Vagina (tissue), 2 donors: Measurements from ENCODE around the gene SUSD2. TPM values are rescaled to one million over a fixed set of nuclear protein-coding genes. Genes with fewer than 3 reads are reported as not detected.

ENCODE experiments used
- DNase-seq, 2 donors: peaks; one replicate each; pipeline ENCODE4 v3.0.0-alpha.2; 2017; ENCODE audit errors: extremely low spot score in 2 of 2
- H3K27ac ChIP-seq: fragments of 200-600 bp; sonication (generic); one replicate; pipeline ENCODE4 v1.5.1; 2019
- H3K27me3 ChIP-seq: fragments of 200-600 bp; sonication (generic); one replicate; pipeline ENCODE4 v1.5.1; 2019
- H3K36me3 ChIP-seq, 2 donors: fragments of 200-600 bp; sonication (generic); one replicate each; pipeline ENCODE4 v1.5.1; 2017 to 2019
- H3K4me1 ChIP-seq: fragments of 200-600 bp; sonication (generic); one replicate; pipeline ENCODE4 v1.5.1; 2019
- H3K4me3 ChIP-seq, 2 donors: fragments of 200-600 bp; sonication (generic); 1 replicate in 1 of 2; 2 replicates in 1 of 2; pipeline ENCODE4 v1.5.1; 2016 to 2019
- H3K9me3 ChIP-seq: fragments of 200-600 bp; sonication (generic); one replicate; pipeline ENCODE4 v1.5.1; 2019
- CTCF ChIP-seq, 3 experiments: fragments of 450-650 bp in 2 of 3; fragments of 200-600 bp in 1 of 3; sonication (generic) in 1 of 3; IDR thresholded peaks; one replicate each; pipeline ENCODE4 v1.5.1; 2017 to 2019; ENCODE audit warnings: antibody characterized with exemption in 3 of 3, mild to moderate bottlenecking in 2 of 3, moderate library complexity in 2 of 3
- POLR2A ChIP-seq, 2 donors: fragments of 450-650 bp; IDR thresholded peaks; one replicate each; pipeline ENCODE4 v1.6.1; 2017; ENCODE audit warnings: antibody characterized with exemption in 2 of 2, mild to moderate bottlenecking in 2 of 2, moderate library complexity in 2 of 2
- POLR2AphosphoS5 ChIP-seq, 2 donors: sonication (generic); formaldehyde crosslinking; IDR thresholded peaks; one replicate each; pipeline ENCODE4 v1.9.0; 2017; ENCODE audit warnings: antibody characterized with exemption in 2 of 2, mild to moderate bottlenecking in 2 of 2, low read depth in 1 of 2; ENCODE audit not compliant: insufficient read depth in 1 of 2
- intact Hi-C: fragments of 100-400 bp; cut with DNase I; formaldehyde crosslinking; loops from one replicate; pipeline ENCODE4 v1.15.1; 2023
- total RNA-seq: library from RNA; depleted of rRNA; stranded (reverse); fragments of >200 nt; gene quantifications from one replicate; pipeline ENCODE4 v1.2.3, GENCODE V29; 2016

The SUSD2 gene
- total RNA-seq, 1 donor from 2014 or later = 9.1 TPM

GRCh38 chr22:24157822-24158135 lies 23.5 kb upstream of the SUSD2 start:
- peaks cover 44% of the 10 kb centered on the region for H3K4me1 ChIP-seq
- peak overlapping the region; percentile 82 for H3K27ac ChIP-seq
- intact Hi-C loops = no loop called here
- TF ChIP-seq POLR2AphosphoS5 (IDR thresholded peaks at IDR 0.05; ENCODE audit: insufficient read depth in 1 of 2, low read depth in 1 of 2) (no peak), POLR2A (IDR thresholded peaks at IDR 0.05) (no peak), CTCF (IDR thresholded peaks at IDR 0.05) (no peak)
- H3K4me3 ChIP-seq = peak overlapping the region; percentile 60 to 84
- H3K9me3 ChIP-seq = no peaks in the 10 kb centered on the region
- DNase-seq = no peak
- H3K27me3 ChIP-seq = no peaks in the 10 kb centered on the region
- no peaks in the 10 kb centered on the region for H3K36me3 ChIP-seq

DNA sequence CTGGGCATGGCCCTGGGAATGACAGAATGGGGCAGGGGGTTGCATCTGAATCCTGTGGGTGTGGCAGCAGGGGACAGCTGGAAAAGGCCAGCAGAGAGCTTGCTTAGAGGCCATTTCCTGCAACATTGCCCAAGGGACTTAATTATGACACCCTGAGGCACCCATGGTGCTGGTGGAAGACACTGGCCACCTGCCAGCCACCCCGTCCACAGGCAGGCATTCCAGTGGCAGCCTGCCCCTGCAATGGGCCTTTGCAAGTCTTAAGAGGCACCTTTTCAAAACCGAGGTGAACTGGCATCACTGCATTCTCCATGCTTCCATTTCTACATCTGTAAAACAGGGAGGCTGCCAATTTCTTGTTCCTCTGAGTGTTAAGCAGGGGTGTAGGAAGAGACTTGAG lies 21.6 kb upstream of the SUSD2 start:
- Histone ChIP-seq H3K36me3 (peaks cover 0 to 4% of the 10 kb centered on the region in 2 donors), H3K9me3 (no peaks in the 10 kb centered on the region), H3K4me3 (no peak overlapping the region), H3K27ac (no peak overlapping the region), H3K27me3 (no peaks in the 10 kb centered on the region), H3K4me1 (peaks cover 41% of the 10 kb centered on the region)
- DNase-seq = no peak
- intact Hi-C loops = no loop called here
- TF ChIP-seq POLR2A (IDR thresholded peaks at IDR 0.05) (no peak), POLR2AphosphoS5 (IDR thresholded peaks at IDR 0.05; ENCODE audit: insufficient read depth in 1 of 2, low read depth in 1 of 2) (no peak), CTCF (IDR thresholded peaks at IDR 0.05) (no peak)

DNA sequence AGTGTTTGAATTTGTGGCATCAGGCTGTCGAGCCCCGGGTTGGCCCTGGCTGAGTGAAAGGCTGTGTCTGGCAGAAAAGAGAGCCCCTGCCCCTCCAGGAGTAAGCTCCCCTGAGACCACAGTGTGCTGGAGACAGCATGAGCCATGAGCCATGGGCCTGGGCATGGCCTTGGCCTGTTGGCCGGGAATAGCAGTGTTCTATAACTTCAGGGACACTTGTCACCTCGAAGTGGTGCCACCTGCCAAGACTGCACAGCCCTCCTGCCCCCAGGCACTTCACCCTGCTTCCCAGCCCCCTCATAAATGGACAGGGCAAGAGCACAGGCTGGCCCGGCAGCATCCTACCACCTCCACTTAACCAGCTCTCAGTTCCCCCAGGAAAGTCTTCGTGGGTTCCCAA lies 20.7 kb upstream of the SUSD2 start:
- DNase-seq = no peak
- no peaks in the 10 kb centered on the region for H3K27me3 ChIP-seq
- no peaks in the 10 kb centered on the region for H3K9me3 ChIP-seq
- no peak overlapping the region for H3K4me3 ChIP-seq
- H3K4me1 ChIP-seq = peaks cover 32% of the 10 kb centered on the region
- TF ChIP-seq CTCF (IDR thresholded peaks at IDR 0.05) (no peak), POLR2AphosphoS5 (IDR thresholded peaks at IDR 0.05; ENCODE audit: insufficient read depth in 1 of 2, low read depth in 1 of 2) (no peak), POLR2A (IDR thresholded peaks at IDR 0.05) (no peak)
- no peak overlapping the region for H3K27ac ChIP-seq
- intact Hi-C loops = no loop called here
- H3K36me3 ChIP-seq = peaks cover 0 to 10% of the 10 kb centered on the region in 2 donors

DNA sequence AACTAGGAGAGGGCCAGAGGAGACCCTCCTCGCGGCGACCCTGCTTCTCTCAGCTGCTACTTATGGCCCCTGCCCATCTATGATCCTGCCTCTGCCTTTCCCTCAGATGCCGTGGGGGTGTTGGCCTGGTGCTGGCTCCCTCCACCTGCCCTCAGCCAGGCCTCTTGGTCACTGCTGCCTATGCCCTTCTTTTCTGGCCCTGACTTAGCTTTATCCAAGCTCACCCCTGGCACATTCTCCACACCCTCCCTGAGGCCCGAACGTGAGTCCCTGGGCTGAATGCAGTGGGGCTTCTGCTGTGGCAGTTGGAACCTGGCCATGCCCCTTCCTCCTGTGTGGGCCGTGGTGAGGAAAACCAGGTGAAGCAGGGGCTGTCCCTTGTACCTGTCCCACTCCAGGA lies 19.8 kb upstream of the SUSD2 start:
- no peaks in the 10 kb centered on the region for H3K9me3 ChIP-seq
- H3K36me3 ChIP-seq = peaks cover 0 to 13% of the 10 kb centered on the region in 2 donors
- H3K27me3 ChIP-seq = no peaks in the 10 kb centered on the region
- no peak overlapping the region for H3K4me3 ChIP-seq
- TF ChIP-seq POLR2A (IDR thresholded peaks at IDR 0.05) (no peak), CTCF (IDR thresholded peaks at IDR 0.05) (no peak), POLR2AphosphoS5 (IDR thresholded peaks at IDR 0.05; ENCODE audit: insufficient read depth in 1 of 2, low read depth in 1 of 2) (no peak)
- H3K27ac ChIP-seq = no peak overlapping the region
- intact Hi-C loops = no loop called here
- H3K4me1 ChIP-seq = peaks cover 31% of the 10 kb centered on the region
- no peak for DNase-seq

GRCh38 chr22:24161909-24162308 lies 19.4 kb upstream of the SUSD2 start:
- H3K4me1 ChIP-seq = peaks cover 28% of the 10 kb centered on the region
- H3K27ac ChIP-seq = no peak overlapping the region
- H3K36me3 ChIP-seq = peaks cover 0 to 17% of the 10 kb centered on the region in 2 donors
- no peak for DNase-seq
- H3K4me3 ChIP-seq = no peak overlapping the region
- intact Hi-C loops = no loop called here
- TF ChIP-seq CTCF (IDR thresholded peaks at IDR 0.05) = no peak
- TF ChIP-seq POLR2AphosphoS5 (IDR thresholded peaks at IDR 0.05; ENCODE audit: insufficient read depth in 1 of 2, low read depth in 1 of 2) = no peak
- TF ChIP-seq POLR2A (IDR thresholded peaks at IDR 0.05) = no peak
- H3K27me3 ChIP-seq = no peaks in the 10 kb centered on the region
- no peaks in the 10 kb centered on the region for H3K9me3 ChIP-seq
